Measurements from ENCODE around the gene F2.
"Not testable (repeated sequence)": the region's sequence is repeated elsewhere in the genome, so short reads cannot be mapped to it uniquely, and the experiment has no call there.

Gene F2

GRCh38 chr11:46686886-46687795 is 31.9 kb upstream of the F2 start:
- no peak for DNase-seq (ENCODE audit: low read depth)

GRCh38 chr11:46690702-46691101 is 28.3 kb upstream of the F2 start:
- DNase-seq (ENCODE audit: low read depth), result no peak

- no peak for DNase-seq (ENCODE audit: low read depth)
These were observed 26.6 kb upstream of the F2 start for GRCh38 chr11:46692450-46692849.

GRCh38 chr11:46693597-46694012 is 25.4 kb upstream of the F2 start:
- no peak for DNase-seq (ENCODE audit: low read depth)

- DNase-seq (ENCODE audit: low read depth), result no peak
These were observed 24.9 kb upstream of the F2 start for GRCh38 chr11:46694072-46694471.

- no peak for DNase-seq (ENCODE audit: low read depth)
These were observed 24.4 kb upstream of the F2 start for GRCh38 chr11:46694607-46695006.

- no peak for DNase-seq (ENCODE audit: low read depth)
These were observed 23.4 kb upstream of the F2 start for GRCh38 chr11:46695345-46696211.

GRCh38 chr11:46696212-46696558 is 22.8 kb upstream of the F2 start:
- DNase-seq (ENCODE audit: low read depth), result no peak

GRCh38 chr11:46697303-46697702 is 21.7 kb upstream of the F2 start:
- no peak for DNase-seq (ENCODE audit: low read depth)

GRCh38 chr11:46697723-46698122 is 21.3 kb upstream of the F2 start:
- DNase-seq (ENCODE audit: low read depth), result no peak

GRCh38 chr11:46698597-46698996 is 20.4 kb upstream of the F2 start:
- no peak for DNase-seq (ENCODE audit: low read depth)

GRCh38 chr11:46700241-46701077 is 18.6 kb upstream of the F2 start, which contains the start of the genes ARHGAP1 and ZNF408:
Gene ARHGAP1, minus strand, starts transcription at chr11:46700619. Its CDS starts 4,512 bp downstream, at chr11:46696107.
Gene ZNF408, plus strand, starts transcription at chr11:46701031. Its CDS starts 17 bp downstream, at chr11:46701048.
- peak; percentile 95 for DNase-seq (ENCODE audit: low read depth)

GRCh38 chr11:46701078-46701654 is 17.8 kb upstream of the F2 start:
- DNase-seq (ENCODE audit: low read depth), result no peak

GRCh38 chr11:46705070-46705688 is 13.8 kb upstream of the F2 start:
- DNase-seq (ENCODE audit: low read depth), result no peak

- no peak for DNase-seq (ENCODE audit: low read depth)
These were observed 12.1 kb upstream of the F2 start for GRCh38 chr11:46706886-46707285.

GRCh38 chr11:46709351-46709750 is 9.7 kb upstream of the F2 start:
- not testable (repeated sequence) for DNase-seq (ENCODE audit: low read depth)

GRCh38 chr11:46710821-46711269 is 8.2 kb upstream of the F2 start:
- DNase-seq (ENCODE audit: low read depth), result peak; percentile 85

- DNase-seq (ENCODE audit: low read depth), result no peak
These were observed 7.7 kb upstream of the F2 start for GRCh38 chr11:46711303-46711702.

- DNase-seq (ENCODE audit: low read depth), result no peak
These were observed 6.0 kb upstream of the F2 start for GRCh38 chr11:46712874-46713576.

GRCh38 chr11:46717825-46718154 is 1.2 kb upstream of the F2 start:
- DNase-seq (ENCODE audit: low read depth), result not testable (repeated sequence)
